Superior temporal gyrus (tissue), 1 donor: Measurements from ENCODE around the gene GSPT1.
"Not testable (repeated sequence)": the region's sequence is repeated elsewhere in the genome, so short reads cannot be mapped to it uniquely, and the experiment has no call there.

Experiments
- DNase-seq: peaks from one replicate; pipeline ENCODE4 v3.0.0-alpha.2; 2016; ENCODE audit errors: extremely low spot score

Gene GSPT1

GRCh38 chr16:11915644-11916523, at the start of gene GSPT1:
Gene GSPT1 (minus strand): TSS chr16:11915956. CDS start chr16:11915720, 236 bp downstream.
- DNase-seq: peak; percentile 98

- peak; percentile 24 for DNase-seq
Measured at GRCh38 chr16:11964761-11965551, 49.2 kb upstream of the GSPT1 start, which contains the start of gene TNFRSF17. Gene TNFRSF17 (plus strand): TSS chr16:11965210. CDS start chr16:11965325, 115 bp downstream.

- DNase-seq: no peak
Measured at GRCh38 chr16:11963706-11964105, 48.0 kb upstream of the GSPT1 start.

GRCh38 chr16:11962978-11963377, 47.2 kb upstream of the GSPT1 start:
- not testable (repeated sequence) for DNase-seq

GRCh38 chr16:11962457-11962856, 46.7 kb upstream of the GSPT1 start:
- DNase-seq: not testable (repeated sequence)

GRCh38 chr16:11957591-11958395, 42.0 kb upstream of the GSPT1 start:
- DNase-seq: no peak

GRCh38 chr16:11956558-11956957, 40.8 kb upstream of the GSPT1 start:
- no peak for DNase-seq

- no peak for DNase-seq
Measured at GRCh38 chr16:11955713-11956123, 40.0 kb upstream of the GSPT1 start.

GRCh38 chr16:11953576-11953975, 37.8 kb upstream of the GSPT1 start:
- not testable (repeated sequence) for DNase-seq

GRCh38 chr16:11950388-11950787, 34.6 kb upstream of the GSPT1 start:
- DNase-seq: no peak

GRCh38 chr16:11949527-11949926, 33.8 kb upstream of the GSPT1 start:
- peak; percentile 83 for DNase-seq

GRCh38 chr16:11948819-11949218, 33.1 kb upstream of the GSPT1 start:
- DNase-seq: no peak

- DNase-seq: no peak
Measured at GRCh38 chr16:11946433-11946832, 30.7 kb upstream of the GSPT1 start.

GRCh38 chr16:11941945-11942344, 26.2 kb upstream of the GSPT1 start, which contains the start of gene NPIPB2:
Gene NPIPB2 (minus strand): TSS chr16:11942045. CDS start chr16:11942045, 0 bp downstream.
- DNase-seq: not testable (repeated sequence)

GRCh38 chr16:11927350-11927749, 11.6 kb upstream of the GSPT1 start:
- DNase-seq: not testable (repeated sequence)

- not testable (repeated sequence) for DNase-seq
Measured at GRCh38 chr16:11924046-11924445, 8.3 kb upstream of the GSPT1 start.

GRCh38 chr16:11916524-11917285, 949 bp upstream of the GSPT1 start:
- DNase-seq: peak; percentile 73

GRCh38 chr16:11915114-11915643, 577 bp downstream of the GSPT1 start:
- no peak for DNase-seq

GRCh38 chr16:11914210-11915113, 1.3 kb downstream of the GSPT1 start:
- DNase-seq: no peak
